Stomach (tissue), 4 donors: ENCODE data around the gene MAGI2.

Experiments
- POLR2A ChIP-seq, 4 donors: fragments of 450-650 bp; IDR thresholded peaks; one replicate each; pipeline ENCODE4 v1.6.1; 2016; ENCODE audit warnings: antibody characterized with exemption in 4 of 4, control low read depth in 2 of 4, mild to moderate bottlenecking in 1 of 4, moderate library complexity in 1 of 4
- TF ChIP-seq, protein P1 (sequence below), 7 experiments: fragments of 450-650 bp in 4 of 7; fragments of 200-600 bp in 3 of 7; sonication (generic) in 3 of 7; IDR thresholded peaks; one replicate each; pipeline ENCODE4 v1.5.1; 2016 to 2019; ENCODE audit warnings: antibody characterized with exemption in 7 of 7, control low read depth in 2 of 7, mild to moderate bottlenecking in 1 of 7

DNA sequence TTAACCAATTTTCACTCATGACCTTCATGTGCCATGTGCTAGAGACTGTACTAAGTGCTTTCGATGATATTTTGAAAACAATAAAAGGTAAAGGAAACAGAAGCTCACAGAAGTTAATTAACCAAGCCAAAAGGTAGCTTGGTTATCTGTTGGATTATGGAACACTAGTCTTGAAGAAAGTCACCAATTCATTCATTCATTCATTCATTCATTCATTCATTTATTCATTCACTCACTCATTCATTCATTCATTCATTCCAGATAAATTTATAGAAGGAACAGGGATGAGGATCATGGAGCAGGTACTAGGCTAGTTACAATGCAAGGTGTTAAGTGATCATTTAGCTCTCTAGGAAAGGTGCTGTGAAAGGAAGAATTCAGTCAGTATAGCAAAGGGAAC lies 322.8 kb downstream of the MAGI2 start:
- TF ChIP-seq POLR2A (IDR thresholded peaks at IDR 0.05): no peak
- TF ChIP-seq, protein P1, sequence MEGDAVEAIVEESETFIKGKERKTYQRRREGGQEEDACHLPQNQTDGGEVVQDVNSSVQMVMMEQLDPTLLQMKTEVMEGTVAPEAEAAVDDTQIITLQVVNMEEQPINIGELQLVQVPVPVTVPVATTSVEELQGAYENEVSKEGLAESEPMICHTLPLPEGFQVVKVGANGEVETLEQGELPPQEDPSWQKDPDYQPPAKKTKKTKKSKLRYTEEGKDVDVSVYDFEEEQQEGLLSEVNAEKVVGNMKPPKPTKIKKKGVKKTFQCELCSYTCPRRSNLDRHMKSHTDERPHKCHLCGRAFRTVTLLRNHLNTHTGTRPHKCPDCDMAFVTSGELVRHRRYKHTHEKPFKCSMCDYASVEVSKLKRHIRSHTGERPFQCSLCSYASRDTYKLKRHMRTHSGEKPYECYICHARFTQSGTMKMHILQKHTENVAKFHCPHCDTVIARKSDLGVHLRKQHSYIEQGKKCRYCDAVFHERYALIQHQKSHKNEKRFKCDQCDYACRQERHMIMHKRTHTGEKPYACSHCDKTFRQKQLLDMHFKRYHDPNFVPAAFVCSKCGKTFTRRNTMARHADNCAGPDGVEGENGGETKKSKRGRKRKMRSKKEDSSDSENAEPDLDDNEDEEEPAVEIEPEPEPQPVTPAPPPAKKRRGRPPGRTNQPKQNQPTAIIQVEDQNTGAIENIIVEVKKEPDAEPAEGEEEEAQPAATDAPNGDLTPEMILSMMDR (IDR thresholded peaks at IDR 0.05): no peak
